ENCODE results near the gene PDZD4.

Gene PDZD4

DNA sequence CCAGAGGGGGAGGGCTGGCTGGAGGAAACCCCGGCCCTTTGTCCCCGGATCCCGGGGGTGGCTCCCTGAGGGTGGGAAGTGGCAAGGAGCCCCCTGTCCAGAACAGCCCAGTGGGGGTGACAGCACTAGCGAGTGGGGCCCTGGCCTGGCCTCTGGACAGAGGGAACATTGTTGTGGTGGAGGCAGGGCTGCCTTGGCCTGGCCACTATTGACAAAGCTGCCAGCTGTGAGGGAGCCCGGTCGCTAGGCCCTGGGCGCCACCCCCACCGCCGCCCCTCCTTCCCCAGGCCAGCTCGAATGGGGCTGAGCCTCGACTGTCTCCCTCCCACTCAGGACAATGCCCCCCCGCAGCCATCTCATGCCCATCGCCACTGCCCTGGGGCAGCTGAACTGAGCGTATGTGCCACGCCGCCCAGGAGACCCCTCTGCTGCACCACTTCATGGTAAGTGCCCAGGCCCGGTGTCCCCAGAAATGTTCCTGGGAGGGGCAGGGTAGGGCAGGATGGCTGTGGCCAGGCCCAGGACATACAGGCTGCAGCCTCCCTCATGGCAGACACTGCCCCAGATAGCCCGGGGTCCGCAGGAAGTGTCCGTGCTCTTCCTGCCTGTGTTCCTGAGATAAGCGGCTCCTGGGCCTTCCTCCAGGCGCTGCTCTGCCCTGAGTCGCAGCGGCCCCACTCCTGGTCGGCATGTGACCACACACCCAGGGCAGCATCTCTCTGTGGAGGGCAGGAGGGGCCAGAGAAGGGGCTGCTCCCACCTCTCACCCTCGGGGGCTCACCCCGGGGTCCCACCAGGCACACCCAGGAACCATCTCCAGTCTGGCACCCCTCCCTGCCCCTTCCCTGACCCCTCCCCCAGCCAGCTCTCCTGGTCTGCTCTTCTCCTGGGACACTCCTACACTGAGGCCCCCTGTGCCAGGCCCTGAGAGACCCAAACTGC, 64.9 kb downstream of the PDZD4 start:
- no peak overlapping the region for H3K27ac ChIP-seq (ENCODE audit: insufficient read depth, low read length, poor library complexity, severe bottlenecking)
- H3K9me3 ChIP-seq (ENCODE audit: control insufficient read depth, low read length) = no peaks in the 10 kb centered on the region
- no peak overlapping the region for H3K4me3 ChIP-seq (ENCODE audit: insufficient read depth, low read depth, low read length, poor library complexity, severe bottlenecking)

DNA sequence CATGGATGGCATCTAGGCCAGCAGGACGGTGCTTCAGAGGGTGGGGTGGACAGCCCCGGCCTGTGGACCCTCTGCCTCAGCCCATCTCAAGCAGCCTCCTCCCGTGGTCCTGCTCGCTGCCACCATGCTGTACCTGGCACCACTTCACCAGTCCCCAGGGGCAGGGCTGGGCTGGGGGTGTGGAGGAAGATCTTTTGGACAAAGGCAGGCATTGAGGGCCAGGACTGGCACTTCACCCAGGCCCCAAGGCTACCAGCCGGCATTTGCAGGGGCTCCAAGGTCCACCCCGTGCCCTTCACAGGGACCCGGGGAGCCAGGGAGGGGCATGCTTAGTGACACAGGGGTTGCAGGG, 65.6 kb downstream of the PDZD4 start:
- Histone ChIP-seq H3K4me3 (ENCODE audit: insufficient read depth, low read depth, low read length, poor library complexity, severe bottlenecking) (no peak overlapping the region), H3K4me1 (ENCODE audit: control insufficient read depth, insufficient read depth, low read length, poor library complexity, severe bottlenecking) (no peaks in the 10 kb centered on the region), H3K27ac (ENCODE audit: insufficient read depth, low read length, poor library complexity, severe bottlenecking) (no peak overlapping the region), H3K9me3 (ENCODE audit: control insufficient read depth, low read length) (no peaks in the 10 kb centered on the region), H3K36me3 (ENCODE audit: control insufficient read depth, insufficient read depth, low read length) (no peaks in the 10 kb centered on the region), H3K27me3 (replicated peaks; ENCODE audit: control insufficient read depth, insufficient read depth, low read length, poor library complexity, severe bottlenecking) (no peaks in the 10 kb centered on the region)
- DNase-seq = no peak

More for the DNA sequence above, 64.9 kb downstream of the PDZD4 start:
- no peaks in the 10 kb centered on the region for H3K36me3 ChIP-seq (ENCODE audit: control insufficient read depth, insufficient read depth, low read length)
- no peaks in the 10 kb centered on the region for H3K4me1 ChIP-seq (ENCODE audit: control insufficient read depth, insufficient read depth, low read length, poor library complexity, severe bottlenecking)
- DNase-seq = no peak
- no peaks in the 10 kb centered on the region for H3K27me3 ChIP-seq (replicated peaks; ENCODE audit: control insufficient read depth, insufficient read depth, low read length, poor library complexity, severe bottlenecking)

DNA sequence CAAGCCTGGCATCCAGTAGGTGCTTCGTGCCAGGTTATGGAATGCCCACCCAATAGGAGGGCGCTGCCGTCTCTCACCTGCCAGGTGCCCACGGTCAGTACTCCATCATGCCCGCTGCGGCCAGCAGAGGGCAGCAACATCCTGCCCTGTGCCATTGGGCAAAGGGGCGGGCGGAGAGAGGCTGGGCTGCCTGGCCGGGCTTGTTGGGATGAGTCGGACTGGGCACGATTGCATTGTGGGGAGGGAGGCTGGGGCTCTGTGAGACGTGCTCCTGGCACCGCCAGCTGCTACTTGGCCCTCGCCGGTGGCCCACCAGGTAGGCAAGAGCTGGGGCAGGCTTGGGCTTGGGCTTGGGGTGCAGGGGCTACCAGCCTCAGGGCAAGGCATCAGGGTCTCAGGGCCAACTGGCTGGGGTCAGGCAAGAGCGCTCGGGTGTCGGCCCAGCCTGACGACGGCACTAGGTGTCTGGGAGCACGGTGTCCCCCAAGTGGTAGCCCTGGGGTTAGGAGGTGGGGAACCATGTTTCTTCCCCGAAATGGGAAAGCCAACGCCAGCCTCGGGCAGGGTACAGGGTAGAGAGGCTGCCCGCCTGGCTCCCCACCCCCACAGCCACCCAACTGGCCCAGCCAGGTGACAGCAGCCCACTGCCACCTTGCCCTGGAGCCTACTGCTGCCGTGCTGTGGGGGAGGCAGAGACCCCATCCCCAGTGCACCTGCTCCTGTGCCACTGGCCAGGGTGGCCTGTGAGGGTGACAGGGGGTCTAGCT, 66.2 kb downstream of the PDZD4 start, which contains the start of gene PLXNB3:
TSS of gene PLXNB3 (plus strand) at position 261 of the 767 bp plus-strand sequence. CDS start 1,287 bp downstream, outside the sequence.
- no peak within 1 kb of the TSS for H3K27ac ChIP-seq (ENCODE audit: insufficient read depth, low read length, poor library complexity, severe bottlenecking)
- H3K9me3 ChIP-seq (ENCODE audit: control insufficient read depth, low read length) = no peaks in the 10 kb centered on the region
- H3K4me1 ChIP-seq (ENCODE audit: control insufficient read depth, insufficient read depth, low read length, poor library complexity, severe bottlenecking) = no peaks in the 10 kb centered on the region
- no peaks in the 10 kb centered on the region for H3K36me3 ChIP-seq (ENCODE audit: control insufficient read depth, insufficient read depth, low read length)
- no peaks in the 10 kb centered on the region for H3K27me3 ChIP-seq (replicated peaks; ENCODE audit: control insufficient read depth, insufficient read depth, low read length, poor library complexity, severe bottlenecking)
- peak; percentile 51 to 64 (median 56) for DNase-seq
- H3K4me3 ChIP-seq (ENCODE audit: insufficient read depth, low read depth, low read length, poor library complexity, severe bottlenecking) = no peak within 1 kb of the TSS

DNA sequence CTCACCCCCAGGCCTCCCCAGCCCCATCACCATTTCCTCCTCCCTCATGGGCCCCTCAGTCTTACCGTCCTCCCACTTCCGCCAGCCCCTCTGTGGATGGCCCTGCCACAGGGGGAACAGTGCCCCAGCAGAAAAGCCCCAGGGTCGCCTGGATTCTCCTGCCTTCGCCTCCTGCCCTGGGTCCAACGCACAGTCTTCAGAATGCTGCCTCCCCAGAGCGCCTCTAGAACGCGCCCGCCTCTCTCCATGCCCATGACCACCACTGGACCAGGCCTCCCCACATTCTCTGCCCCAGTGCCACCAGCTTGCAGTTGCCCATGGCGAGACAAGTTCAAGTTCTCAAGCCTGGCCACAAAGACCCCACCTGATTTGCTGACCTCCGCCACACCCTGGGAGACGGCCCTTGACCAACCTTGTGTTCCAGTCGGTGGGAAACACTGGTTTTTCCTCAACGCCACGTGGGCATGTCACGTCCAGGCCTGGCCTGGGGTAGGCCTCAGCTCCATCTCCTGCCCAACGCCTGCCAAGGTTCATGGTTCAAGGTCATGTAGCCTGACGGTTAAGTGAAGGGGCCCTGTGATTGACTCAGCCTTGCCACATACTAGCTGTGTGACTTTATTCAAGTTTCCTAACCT, 66.9 kb downstream of the PDZD4 start:
- Histone ChIP-seq H3K4me3 (ENCODE audit: insufficient read depth, low read depth, low read length, poor library complexity, severe bottlenecking) (no peak overlapping the region), H3K4me1 (ENCODE audit: control insufficient read depth, insufficient read depth, low read length, poor library complexity, severe bottlenecking) (no peaks in the 10 kb centered on the region), H3K27me3 (replicated peaks; ENCODE audit: control insufficient read depth, insufficient read depth, low read length, poor library complexity, severe bottlenecking) (no peaks in the 10 kb centered on the region), H3K36me3 (ENCODE audit: control insufficient read depth, insufficient read depth, low read length) (no peaks in the 10 kb centered on the region), H3K9me3 (ENCODE audit: control insufficient read depth, low read length) (no peaks in the 10 kb centered on the region), H3K27ac (ENCODE audit: insufficient read depth, low read length, poor library complexity, severe bottlenecking) (no peak overlapping the region)
- no peak for DNase-seq

DNA sequence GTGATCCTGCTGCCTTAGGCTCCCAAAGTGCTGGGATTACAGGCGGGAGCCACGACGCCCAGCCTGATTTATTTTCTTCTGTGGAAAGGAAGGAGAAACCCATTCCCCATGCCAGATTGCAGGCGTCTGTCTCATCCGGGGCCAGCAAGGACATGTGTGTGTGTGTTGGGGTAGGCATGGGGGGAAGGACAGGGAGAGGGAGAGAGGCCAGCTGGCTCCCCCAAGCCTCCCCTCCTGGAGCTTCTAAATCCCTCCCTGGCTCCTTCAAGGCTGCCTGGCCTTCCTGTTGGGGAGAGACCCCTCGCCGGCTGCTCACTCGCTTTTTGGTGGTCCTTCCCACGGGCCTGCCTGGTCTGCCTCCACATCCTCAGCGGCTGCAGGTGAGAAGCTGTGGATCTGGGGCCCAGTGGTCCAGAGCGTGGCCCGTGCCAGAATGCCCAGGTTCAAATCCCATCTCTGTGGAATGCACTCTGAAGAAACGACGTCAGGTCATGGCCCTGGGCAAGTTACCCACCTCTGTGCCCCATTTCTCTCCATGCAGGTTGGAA, 67.6 kb downstream of the PDZD4 start:
- Histone ChIP-seq H3K4me1 (ENCODE audit: control insufficient read depth, insufficient read depth, low read length, poor library complexity, severe bottlenecking) (no peaks in the 10 kb centered on the region), H3K9me3 (ENCODE audit: control insufficient read depth, low read length) (no peaks in the 10 kb centered on the region), H3K27me3 (replicated peaks; ENCODE audit: control insufficient read depth, insufficient read depth, low read length, poor library complexity, severe bottlenecking) (no peaks in the 10 kb centered on the region), H3K36me3 (ENCODE audit: control insufficient read depth, insufficient read depth, low read length) (no peaks in the 10 kb centered on the region), H3K27ac (ENCODE audit: insufficient read depth, low read length, poor library complexity, severe bottlenecking) (no peak overlapping the region), H3K4me3 (ENCODE audit: insufficient read depth, low read depth, low read length, poor library complexity, severe bottlenecking) (no peak overlapping the region)
- DNase-seq = no peak

DNA sequence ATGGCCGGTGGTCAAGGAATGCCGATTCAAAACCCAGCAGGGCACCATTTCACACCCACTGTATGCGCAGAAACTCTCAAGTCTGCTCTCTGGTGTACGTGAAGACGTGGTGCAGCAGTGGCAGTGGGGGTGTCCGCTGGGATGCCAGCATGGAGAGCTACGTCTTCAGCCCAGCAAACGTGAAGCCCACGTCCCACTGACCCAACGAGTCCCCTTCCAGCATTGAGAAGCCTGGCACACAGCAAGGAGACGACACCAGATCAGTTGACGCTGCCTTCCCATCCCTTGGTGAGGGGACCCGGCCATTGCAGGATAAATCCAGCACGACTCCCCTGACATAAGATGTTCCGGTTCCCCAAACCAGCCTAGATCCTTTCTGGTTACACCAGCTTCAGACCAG, 68.5 kb downstream of the PDZD4 start:
- H3K27me3 ChIP-seq (replicated peaks; ENCODE audit: control insufficient read depth, insufficient read depth, low read length, poor library complexity, severe bottlenecking) = no peaks in the 10 kb centered on the region
- H3K4me3 ChIP-seq (ENCODE audit: insufficient read depth, low read depth, low read length, poor library complexity, severe bottlenecking) = no peak overlapping the region
- no peak overlapping the region for H3K27ac ChIP-seq (ENCODE audit: insufficient read depth, low read length, poor library complexity, severe bottlenecking)
- H3K9me3 ChIP-seq (ENCODE audit: control insufficient read depth, low read length) = no peaks in the 10 kb centered on the region
- H3K36me3 ChIP-seq (ENCODE audit: control insufficient read depth, insufficient read depth, low read length) = no peaks in the 10 kb centered on the region
- no peaks in the 10 kb centered on the region for H3K4me1 ChIP-seq (ENCODE audit: control insufficient read depth, insufficient read depth, low read length, poor library complexity, severe bottlenecking)
- no peak for DNase-seq

DNA sequence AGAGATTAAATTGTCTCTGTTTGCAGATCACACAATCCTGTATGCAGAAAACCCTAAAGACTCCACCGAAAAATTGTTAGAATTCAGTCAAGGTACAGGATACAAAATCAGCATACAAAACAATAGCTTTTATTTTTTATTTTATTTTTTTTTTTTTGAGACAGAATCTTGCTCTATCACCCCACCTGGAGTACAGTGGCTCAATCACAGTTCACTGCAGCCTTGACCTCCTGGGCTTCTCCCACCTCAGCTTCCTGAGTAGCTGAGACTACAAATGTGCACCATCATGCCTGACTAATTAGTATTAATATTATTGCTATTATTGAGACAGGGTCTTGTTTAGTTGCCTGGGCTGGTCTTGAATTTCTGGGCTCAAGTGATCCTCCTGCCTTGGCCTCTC, 75.2 kb downstream of the PDZD4 start:
- H3K36me3 ChIP-seq (ENCODE audit: control insufficient read depth, insufficient read depth, low read length) = no peaks in the 10 kb centered on the region
- no peak overlapping the region for H3K27ac ChIP-seq (ENCODE audit: insufficient read depth, low read length, poor library complexity, severe bottlenecking)
- DNase-seq = no peak
- no peaks in the 10 kb centered on the region for H3K4me1 ChIP-seq (ENCODE audit: control insufficient read depth, insufficient read depth, low read length, poor library complexity, severe bottlenecking)
- no peaks in the 10 kb centered on the region for H3K27me3 ChIP-seq (replicated peaks; ENCODE audit: control insufficient read depth, insufficient read depth, low read length, poor library complexity, severe bottlenecking)
- no peaks in the 10 kb centered on the region for H3K9me3 ChIP-seq (ENCODE audit: control insufficient read depth, low read length)
- no peak overlapping the region for H3K4me3 ChIP-seq (ENCODE audit: insufficient read depth, low read depth, low read length, poor library complexity, severe bottlenecking)
